GM15510 (cell line): ENCODE results near the gene HOXB3.

ENCODE experiments used
- POLR2A ChIP-seq: IDR thresholded peaks from 3 replicates; pipeline ENCODE4 v1.6.1; 2011; ENCODE audit warnings: borderline replicate concordance; ENCODE audit not compliant: insufficient read length; ENCODE audit errors: extremely low read depth

Gene HOXB3

DNA sequence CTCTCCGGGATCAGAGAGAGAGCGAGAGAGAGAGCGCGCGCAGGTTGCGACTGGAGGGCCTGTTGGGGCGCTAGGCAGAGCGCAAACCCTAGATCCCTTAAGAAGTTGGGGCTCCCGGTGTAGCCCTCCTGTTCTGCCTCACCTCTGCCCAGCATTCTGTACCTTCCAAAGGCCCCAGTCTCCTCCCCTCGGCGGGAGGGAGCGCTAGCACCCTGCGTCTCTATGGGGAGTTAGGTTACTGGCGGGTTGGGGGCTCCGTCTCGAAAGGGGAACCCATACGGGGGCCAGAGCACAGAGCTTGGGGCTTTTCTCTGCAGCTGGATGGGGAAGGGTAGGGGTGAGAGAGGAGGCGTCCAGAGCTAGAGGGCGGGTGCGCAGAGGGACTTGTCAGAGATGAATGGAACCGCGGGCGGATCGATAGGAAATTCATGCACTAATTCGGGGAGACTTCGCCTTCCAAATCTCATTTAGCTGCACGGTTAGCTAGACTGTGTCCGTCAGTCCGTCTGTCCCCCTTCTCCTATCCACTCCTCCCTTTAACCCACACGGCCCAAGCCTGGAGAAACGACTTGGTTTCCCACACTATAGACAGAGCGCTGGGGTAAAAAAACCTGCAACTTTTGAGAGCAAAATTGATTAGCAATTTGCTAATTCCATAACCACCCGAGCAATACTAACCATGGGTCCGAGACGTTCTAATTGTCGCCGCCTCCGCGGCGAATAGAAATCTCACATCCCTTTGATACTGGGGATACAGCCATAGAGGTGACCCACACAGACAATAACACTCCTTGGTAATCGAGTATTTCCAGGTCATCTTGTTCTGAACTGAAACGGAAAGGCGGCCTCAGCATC lies 11.2 kb downstream of the HOXB3 start:
- TF ChIP-seq POLR2A, result peak; percentile 46

DNA sequence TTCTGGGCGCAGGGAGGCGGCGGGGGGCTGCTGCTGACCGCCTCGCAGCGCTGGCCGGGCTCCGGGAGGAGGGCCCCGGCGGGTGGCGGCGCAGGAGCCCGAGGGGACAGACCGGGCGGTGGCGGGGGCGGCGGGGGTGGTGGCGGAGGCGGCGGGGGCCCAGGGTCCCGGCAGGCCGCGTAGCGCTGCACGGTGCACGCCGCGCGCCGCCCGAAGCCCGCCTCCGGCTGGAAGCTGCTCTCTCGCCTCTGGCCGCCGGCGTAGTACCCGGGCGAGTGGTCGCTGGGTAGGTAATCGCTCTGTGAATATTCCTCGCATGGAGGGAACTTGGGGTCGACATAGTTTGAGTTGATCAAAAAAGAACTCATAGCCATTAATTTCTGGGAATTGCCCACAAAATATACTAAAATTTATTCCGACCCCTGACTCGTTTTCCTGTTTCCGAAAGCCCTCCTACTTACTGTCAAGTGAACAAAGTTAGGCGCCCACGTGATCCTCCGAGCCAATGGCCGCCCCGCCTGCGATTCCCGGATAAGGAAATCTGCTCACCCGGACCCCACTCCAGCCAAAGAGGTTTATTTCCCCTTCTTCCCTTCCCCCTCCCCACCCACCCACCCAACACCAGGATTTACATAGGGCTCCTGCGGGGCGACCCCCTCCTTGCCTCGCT lies 12.0 kb downstream of the HOXB3 start, which contains the start of gene HOXB4:
HOXB4 (minus strand) TSS at position 405 of the 670 bp plus-strand sequence; CDS start at position 374, 31 bp downstream.
- no peak for TF ChIP-seq POLR2A

DNA sequence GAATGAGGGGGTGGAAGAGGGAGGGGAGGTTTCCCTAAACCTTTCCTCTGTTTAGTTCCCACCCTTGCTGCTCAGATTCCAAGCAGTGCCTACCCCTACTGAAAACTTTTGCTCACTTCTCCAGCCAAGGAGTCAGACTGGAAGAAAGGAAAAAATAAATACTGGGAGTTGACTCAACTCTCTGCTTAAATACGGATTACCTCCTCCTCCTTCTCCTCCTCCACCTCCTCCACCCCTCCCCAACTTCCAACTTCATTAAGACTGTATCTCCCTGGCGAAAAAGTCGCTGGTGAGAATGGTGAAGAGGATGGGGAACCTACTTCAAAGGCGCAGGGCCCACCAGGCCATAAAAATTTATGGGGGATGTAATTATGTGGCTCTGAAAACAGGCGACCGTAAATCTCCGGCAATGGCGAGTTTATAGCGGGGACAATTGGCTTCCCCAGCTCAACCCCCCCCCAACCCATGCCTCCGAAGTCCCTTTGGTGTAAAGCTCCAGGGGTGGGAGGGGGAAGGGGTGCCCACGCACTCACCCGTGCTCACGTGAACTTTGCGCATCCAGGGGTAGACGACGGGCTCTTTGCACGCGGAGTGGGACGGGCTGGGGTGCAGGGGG lies 12.6 kb downstream of the HOXB3 start:
- no peak for TF ChIP-seq POLR2A

DNA sequence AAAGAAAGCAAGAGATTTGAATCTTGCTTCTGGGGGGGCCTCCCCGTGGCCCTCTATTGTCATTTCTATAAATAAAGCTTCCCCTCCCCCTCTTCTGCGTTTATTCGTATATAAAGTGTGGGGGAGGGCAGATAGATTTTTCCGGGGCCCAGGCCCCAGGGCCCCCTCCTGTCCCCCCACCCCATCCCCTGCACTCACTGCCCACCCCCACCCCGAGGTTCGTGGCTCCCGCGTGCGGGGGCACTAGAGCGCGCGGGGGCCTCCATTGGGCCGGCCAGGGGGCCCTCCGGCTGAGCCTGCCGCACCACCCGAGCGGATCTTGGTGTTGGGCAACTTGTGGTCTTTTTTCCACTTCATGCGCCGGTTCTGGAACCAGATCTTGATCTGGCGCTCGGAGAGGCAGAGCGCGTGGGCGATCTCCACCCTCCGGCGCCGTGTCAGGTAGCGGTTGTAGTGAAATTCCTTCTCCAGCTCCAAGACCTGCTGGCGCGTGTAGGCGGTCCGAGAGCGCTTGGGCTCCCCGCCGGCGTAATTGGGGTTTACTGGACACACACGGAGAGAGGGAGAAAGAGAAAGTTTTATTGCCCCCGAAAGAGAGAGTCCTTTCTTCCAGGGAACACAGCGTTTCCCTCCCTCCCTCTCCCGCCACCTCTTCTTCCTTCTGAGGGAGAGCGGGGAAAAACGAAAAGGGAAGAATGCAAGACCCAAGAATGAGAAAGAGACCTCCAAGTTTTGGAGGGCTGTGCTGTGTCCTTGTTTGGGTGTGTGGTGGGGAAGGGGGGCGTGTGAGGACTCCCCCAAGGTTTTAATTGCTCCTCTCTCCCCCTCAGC lies 13.3 kb downstream of the HOXB3 start:
- TF ChIP-seq POLR2A, result no peak

DNA sequence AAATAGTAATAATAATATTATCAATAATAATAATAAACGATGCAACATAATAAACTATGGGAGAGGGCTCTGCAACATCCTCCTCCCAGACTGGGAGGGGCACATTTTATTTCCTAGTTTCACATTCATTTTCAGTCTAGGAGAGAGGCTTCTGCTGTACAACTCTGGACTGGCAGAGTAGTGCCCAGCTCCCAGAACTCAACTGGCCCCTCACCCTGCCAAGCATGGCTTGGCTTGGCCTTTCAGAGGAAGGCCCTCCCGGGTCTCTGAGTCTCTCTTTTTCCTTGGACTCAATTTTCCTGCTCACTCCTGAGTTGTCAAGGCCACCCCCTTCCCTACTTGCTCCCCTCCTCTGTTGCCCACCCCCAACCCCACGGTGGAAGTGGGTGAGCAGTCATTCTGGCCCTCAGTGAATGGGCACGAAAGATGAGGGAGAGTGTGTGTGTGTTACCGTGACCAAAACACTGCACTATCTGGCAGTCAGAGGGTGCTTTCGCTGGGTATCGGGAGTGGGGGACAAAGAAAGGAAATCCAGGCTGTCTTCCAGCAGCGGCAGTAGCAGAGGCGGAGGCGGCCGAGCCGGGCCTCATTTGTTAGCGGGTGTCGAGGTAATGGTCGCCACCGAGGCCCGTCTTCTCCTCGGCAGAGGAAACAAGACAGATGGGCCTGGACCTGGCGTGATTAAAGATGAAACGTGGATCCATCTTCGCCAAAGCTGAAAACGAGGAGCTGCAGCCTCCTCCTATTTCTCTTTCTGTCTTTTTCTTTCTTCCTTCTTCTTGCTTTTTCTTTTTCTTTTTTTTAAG lies 14.2 kb downstream of the HOXB3 start:
- no peak for TF ChIP-seq POLR2A

DNA sequence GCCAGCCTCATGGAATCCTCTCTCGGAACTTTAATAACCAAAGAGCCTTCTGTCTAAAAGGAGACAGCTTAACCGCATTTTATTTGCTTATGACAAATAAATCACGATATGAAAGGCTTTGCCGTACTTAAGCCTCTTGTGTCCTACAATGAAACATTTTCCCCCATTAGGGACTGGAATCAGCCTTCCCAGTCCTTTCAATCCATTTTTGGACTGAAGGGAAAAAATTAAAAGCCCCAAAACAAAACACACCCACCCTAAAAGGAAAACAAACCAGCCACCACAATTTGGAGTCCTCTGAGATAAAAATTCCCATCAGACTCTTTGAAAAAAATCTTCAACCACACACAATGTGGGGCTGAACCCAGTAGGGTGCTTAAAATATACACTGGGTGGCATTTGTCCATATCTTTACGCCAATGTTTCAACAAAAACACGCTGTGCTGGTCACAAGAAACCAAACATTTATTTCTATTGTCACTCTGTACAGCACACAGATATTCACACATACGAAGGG lies 14.9 kb downstream of the HOXB3 start:
- no peak for TF ChIP-seq POLR2A

DNA sequence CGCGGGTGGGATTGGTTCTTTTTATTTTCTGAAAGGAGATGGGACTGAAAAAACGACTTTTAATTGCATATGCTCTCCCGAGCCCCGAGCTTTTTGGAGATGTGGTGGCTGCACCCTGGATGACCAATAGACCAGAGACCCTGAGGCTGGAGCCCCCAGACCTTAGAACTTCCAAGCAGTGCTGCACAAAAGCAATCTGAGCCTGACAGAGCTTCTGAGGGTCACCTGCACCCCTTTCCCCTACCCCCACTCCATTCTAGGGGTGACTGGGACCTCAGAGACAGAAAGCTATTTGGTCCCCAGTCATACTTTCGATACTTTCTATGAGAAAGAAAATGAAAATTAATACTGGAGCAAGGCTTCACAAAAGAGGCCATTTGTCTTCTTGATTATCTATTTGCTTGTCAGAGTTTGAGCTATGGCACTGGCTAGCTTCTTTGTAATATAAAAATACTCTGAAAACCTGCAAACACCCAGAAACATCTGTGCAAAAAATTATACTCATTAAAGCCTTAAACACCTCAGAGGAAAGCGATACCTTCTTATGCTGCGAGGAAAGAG lies 15.5 kb downstream of the HOXB3 start:
- TF ChIP-seq POLR2A, result no peak

DNA sequence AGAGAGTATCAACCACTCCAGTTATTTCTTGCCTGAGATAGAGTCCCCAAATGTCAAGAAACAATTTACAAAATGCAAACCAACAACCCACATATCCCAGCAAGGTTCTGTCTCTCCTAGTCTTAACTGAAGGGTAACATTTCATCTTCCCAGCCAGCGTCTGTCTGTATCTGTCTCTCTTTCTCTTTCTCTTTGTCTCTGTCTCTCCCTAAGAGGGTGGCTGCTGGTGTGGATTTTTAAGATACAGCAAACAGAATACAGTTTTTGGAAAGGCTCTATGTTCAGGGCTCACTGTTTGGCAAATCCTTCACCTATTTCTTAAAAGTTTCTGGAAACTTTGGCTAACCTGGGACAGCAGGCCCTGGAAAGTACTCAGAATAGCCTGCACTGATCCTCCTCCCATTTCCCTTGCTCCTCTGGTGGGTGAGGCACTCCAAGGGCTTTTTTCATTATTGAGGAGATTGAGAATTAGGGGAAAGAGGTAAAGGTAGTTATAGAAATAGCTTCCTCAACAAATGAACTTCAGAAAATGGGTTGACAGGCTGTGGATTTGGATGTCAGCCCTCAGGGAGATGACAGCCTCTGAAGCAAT lies 18.1 kb downstream of the HOXB3 start:
- TF ChIP-seq POLR2A, result no peak

DNA sequence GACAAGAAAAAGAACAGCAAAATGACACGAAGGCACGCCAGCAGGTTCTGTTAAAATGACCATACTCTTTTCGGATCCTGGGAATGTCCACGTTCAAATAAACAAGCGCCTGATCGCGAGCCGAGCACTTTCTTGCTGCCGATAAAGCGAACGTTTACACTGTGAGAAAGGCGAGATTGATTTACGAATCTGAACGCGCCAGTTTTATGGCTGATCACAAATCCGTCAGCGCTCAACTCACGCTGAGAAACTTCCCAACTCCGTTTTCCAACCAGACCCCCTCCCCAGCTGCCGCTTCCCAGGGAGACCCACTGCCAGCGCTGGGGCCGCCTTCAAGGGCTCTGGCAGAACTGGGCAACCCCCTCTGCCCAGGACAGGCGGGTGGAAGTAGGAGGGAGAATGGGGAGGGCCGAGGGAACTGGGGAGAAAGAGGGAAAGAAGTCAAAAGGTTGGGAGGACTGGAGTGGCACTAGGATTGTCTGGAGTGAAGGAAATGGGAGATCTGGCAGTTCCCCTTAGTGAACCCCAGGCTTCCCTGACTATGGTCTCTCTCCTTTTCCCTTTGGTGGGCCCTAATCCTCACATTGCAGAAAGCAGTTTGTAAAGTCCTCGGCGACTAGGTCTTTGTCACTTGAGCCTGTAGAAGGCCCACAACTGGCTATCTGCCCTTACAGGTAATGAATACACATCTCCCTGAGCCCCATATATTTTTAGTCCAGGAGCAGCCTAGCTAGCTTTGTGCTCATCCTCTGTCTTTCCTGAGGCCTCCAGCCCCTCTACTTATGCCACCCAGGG lies 18.8 kb downstream of the HOXB3 start:
- TF ChIP-seq POLR2A, result no peak

DNA sequence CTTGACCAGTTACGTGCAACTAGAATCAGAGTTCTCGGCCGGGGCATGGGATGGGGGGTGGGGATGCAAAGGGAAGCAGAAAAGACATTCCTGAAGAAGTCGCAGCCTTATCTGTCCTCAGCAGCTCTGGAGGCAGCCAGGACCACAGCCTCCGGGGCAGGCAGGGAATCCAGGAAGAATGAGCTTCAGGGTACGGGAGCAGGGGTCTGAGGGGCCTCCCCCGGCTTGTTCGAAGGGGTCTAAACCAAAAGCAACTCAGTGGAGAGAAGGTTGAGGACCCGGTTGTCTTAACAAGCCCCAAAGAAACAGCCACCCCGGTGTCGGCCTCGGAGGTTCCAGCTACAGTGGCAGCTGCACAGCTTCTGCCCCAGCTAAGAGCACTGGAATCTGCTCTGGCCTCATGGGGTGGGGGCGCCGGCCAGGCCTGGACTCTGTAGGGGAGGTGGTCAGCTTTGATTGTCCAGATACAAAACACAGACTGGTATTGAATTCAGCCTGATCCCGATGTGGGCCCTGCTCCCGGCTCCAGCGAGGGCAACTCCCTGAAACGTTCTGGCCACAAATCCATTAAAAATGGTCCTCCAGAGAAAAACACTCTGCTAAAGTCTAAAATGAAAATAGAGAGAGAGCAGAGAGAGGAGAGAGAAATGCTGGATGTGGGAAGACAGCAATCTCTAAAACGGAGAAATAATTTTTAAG lies 19.6 kb downstream of the HOXB3 start:
- TF ChIP-seq POLR2A, result no peak

DNA sequence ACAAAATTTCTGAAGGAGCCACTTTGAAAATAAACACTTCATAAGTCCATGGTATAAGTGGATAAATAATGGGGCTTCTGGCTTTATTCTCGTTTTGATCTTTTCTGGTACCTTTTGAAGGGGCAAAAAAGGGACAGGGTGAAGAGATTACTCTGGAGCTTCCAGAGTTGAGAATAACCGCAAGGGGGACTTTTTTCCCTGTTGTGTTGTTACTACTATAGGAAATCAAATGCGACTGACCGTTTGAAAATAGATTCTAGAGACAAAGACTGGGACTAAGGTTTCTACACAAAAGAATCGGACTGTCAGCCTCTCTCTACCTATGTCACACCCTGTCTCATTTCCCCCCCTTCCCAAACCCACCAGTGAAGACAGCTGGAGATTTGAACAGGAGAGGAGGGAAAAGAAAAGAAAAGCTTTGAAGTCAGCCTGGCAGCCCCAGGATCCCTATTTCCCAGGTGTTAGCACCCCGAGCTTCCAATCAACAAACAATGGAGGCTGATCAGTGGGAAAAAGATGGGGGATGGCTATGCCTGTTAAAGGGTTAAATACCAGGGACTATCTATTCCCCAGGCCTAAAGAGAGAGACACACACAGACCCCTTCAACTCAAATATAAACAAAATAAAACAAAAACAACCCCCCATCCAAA lies 20.2 kb downstream of the HOXB3 start:
- no peak for TF ChIP-seq POLR2A
